Erythroblast (primary cell): ENCODE measurements around the gene ARSA.

Experiments
- GATA1 ChIP-seq: IDR thresholded peaks from 2 replicates; pipeline ENCODE4 v1.6.1; 2011; ENCODE audit warnings: low read depth, mild to moderate bottlenecking, control low read depth, low read length, moderate library complexity
- POLR2A ChIP-seq: IDR thresholded peaks from 2 replicates; pipeline ENCODE4 v1.6.1; 2011; ENCODE audit warnings: mild to moderate bottlenecking, low read length

DNA sequence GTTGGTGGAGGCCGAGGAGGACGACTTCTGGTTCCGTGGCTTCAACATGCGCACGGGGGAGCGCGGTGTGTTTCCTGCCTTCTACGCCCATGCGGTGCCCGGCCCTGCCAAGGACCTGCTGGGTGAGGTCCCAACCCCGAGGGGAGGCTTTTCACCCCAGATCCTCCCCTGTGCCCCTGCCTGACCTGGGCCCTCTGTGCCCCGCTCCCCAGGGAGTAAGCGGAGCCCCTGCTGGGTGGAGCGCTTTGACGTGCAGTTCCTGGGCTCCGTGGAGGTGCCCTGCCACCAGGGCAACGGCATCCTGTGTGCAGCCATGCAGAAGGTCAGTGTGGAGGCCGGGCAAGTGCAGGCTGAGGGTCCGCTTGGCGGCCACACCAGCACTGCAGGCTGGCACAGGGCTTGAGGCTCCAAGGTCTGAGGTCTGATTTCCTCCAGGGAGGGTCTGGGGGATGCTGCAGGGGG, 22.3 kb downstream of the ARSA start:
- no peak for TF ChIP-seq POLR2A
- no peak for TF ChIP-seq GATA1
